H1 (cell line): ENCODE data around the gene LSM14B. TPM values are rescaled to one million over a fixed set of nuclear protein-coding genes. Genes with fewer than 3 reads are reported as not detected.

Experiments used
- CBX8 ChIP-seq: fragments of 300-800, 300-1000 bp; sonication (generic); IDR thresholded peaks from 2 replicates; pipeline ENCODE4 v1.7.1; 2016; ENCODE audit warnings: low read depth, low read length, borderline replicate concordance
- RAD21 ChIP-seq, 2 experiments: IDR thresholded peaks in 1 of 2; conservative IDR thresholded peaks in 1 of 2; 2 replicates each; pipeline ENCODE4 v1.6.1; 2011; ENCODE audit warnings: low read depth in 2 of 2, low read length in 2 of 2, improper control_type of control experiment in 1 of 2, inconsistent platforms in 1 of 2, mild to moderate bottlenecking in 1 of 2, moderate library complexity in 1 of 2
- RNF2 ChIP-seq: fragments of 200-900, 300-1000 bp; sonication (generic); IDR thresholded peaks from 2 replicates; pipeline ENCODE4 v1.7.1; 2016; ENCODE audit warnings: borderline replicate concordance, low read depth, mild to moderate bottlenecking, antibody characterized with exemption, low read length; ENCODE audit not compliant: poor library complexity, severe bottlenecking; ENCODE audit errors: missing control alignments
- SIN3A ChIP-seq, 2 experiments: IDR thresholded peaks in 1 of 2; conservative IDR thresholded peaks in 1 of 2; 2 replicates each; pipeline ENCODE4 v1.6.1; 2011 to 2012; ENCODE audit warnings: low read length in 2 of 2, improper control_type of control experiment in 1 of 2, low read depth in 1 of 2, mild to moderate bottlenecking in 1 of 2
- TBP ChIP-seq: IDR thresholded peaks from 2 replicates; pipeline ENCODE4 v1.6.1; 2011; ENCODE audit warnings: low read depth, low read length, improper control_type of control experiment
- polyA plus RNA-seq, 7 experiments: library from polyadenylated mRNA; depleted of rRNA in 3 of 7; stranded (reverse) in 5 of 7; unstranded in 2 of 7; fragments of >200 nt in 5 of 7; fragments of 200-250 nt in 2 of 7; gene quantifications; 1 replicate in 5 of 7; 2 replicates in 1 of 7; 4 replicates in 1 of 7; pipeline versions ENCODE4 v1.2.1 to v1.2.3, GENCODE V29; 2011 to 2013; ENCODE audit warnings: missing spikeins in 2 of 7, mixed read lengths in 2 of 7
- total RNA-seq: library from RNA; stranded (reverse); fragmentation: NEBNext Ultra II Directional; extraction: Animal tissue kit (Norgen Biotek cat#: 25700); gene quantifications from 2 replicates; pipeline ENCODE4 v1.2.1, GENCODE V29; 2021

LSM14B gene
- total and polyA plus RNA-seq, 2 of the 8 experiments (the other 6 are each of a cell fraction or from before 2014, with no cell fraction given), result 58.3 to 65.6 TPM

DNA sequence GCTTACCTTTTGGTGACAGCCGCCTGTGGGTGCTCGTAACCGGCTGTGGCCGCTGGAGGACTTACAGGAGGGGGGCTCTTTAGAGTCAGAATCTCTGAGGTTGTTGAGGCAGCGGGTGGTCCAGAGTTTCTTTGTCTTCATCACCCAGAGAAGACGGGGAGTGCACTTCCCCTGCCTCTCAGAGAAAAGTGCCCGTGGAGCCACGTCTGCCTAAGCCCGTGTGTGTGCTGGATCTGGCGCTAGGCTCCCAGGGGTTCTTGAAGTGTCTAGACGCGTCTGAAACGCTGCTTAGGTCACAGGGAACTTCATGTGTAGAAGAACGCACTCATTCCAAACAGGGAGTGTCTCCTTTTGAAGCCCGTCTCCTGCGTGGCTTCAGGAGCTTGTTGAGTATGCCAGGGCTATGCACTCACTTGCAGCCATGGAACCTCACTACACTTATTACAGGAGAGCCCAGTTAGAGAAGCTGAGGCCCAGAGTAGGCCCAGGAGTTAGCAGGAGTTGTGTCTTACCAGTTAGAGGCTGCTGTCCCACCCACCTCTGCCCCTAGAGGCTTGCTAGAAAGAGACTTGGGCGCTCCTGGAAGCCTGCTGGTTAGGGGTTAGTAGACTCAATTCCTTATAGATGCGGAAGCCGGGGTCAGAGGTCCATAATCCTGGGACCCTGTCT, 1.3 kb downstream of the LSM14B start (continued):
- TF ChIP-seq RAD21 (IDR thresholded peaks at IDR 0.05 in 1 of 2, conservative IDR thresholded peaks at IDR 0.05 in 1 of 2; ENCODE audit: low read depth in 2 of 2, low read length in 2 of 2), result peak; percentile 19 to 36; a peak in 3 of 4 replicates
- no peak for TF ChIP-seq CBX8
- 0 out of 4 replicates have a peak, but pooled peaks of 1 of the 2 experiments have one; percentile 12 for TF ChIP-seq SIN3A (conservative IDR thresholded peaks at IDR 0.05 in 1 of 2, IDR thresholded peaks at IDR 0.05 in 1 of 2; ENCODE audit: low read depth in 1 of 2, low read length in 2 of 2)
- TF ChIP-seq TBP, result no peak
- no peak for TF ChIP-seq RNF2
